Stimulated activated CD4-positive, alpha-beta T cell treated with anti-CD3 and anti-CD28 coated beads, Interleukin-12 subunit alpha, Interleukin-12 subunit beta, amount 100 ng/mL, for 4 hours (primary cell): ENCODE measurements around the gene MALAT1.

Experiments used
- DNase-seq: peaks from one replicate; pipeline ENCODE4 v3.0.0-alpha.2; 2020

MALAT1 gene

GRCh38 chr11:65479184-65480145, 19.4 kb upstream of the MALAT1 start:
- no peak for DNase-seq

DNA sequence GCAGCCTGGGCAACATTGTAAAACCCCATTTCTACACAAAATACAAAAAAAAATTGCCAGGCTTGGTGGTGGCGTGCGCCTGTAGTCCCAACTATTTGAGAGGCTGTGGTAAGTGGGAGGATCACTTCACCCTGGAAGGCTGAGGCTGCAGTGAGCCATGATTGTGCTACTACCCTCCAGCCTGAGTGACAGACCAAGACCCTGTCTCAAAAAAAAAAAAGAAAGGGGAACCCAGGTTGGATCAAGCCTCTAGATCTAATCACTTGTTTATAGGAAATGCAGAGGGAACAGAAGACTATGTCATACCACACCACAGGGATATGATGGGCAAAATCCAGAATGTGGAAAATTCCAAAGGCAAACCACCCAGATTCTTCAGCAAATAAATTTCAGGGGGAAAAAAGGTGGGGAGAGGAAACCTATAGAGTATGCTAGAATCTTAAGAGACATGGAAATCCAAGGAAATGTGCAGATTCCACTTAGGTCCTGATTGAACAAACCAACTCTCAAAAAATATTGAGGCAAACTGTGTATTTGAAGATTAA, 16.5 kb upstream of the MALAT1 start:
- DNase-seq, result no peak

GRCh38 chr11:65485920-65486219, 13.0 kb upstream of the MALAT1 start:
- DNase-seq, result no peak

DNA sequence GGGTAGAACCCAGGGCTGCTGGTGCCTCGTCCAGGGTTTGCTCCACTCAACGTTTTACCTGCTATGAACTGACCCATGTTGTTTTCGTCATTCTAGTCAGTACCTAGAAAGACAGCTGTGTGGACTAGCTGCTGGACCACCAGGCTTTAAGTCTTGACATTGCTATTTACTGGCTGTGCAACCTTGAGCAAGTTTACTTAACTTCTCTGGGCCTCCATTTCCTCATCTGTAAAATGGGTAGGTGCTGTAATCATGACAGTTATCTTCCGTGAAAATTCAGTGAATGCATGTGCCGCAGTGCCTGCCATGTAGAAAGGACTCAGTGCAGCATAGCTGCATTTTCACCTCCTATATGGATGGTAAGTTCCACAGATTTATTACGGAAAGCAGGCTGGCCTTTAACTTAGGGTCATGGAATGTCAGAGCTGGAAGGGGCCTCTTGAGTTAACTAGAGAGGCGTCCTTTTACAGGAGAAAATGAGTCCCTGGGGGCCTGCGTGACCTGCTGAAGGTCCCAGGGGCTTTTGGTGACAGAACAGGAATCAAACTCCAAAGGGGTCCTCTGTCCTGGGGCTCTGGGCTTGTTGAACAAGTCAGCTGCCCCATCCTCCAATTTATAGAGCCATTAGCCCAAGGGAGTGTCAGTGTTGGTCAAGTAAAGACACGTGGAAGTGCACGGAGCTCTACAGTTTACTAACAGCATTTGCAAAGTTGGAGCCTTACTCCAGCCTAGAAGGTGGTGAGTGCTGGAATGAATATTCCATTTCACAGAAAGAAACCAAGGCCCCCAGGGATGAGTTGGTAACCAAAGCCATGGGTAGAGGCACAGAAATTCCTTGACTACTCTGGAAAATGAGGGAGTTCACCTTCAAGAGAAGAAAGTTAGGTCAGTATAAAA, 12.0 kb upstream of the MALAT1 start:
- no peak for DNase-seq

- DNase-seq, result no peak
Measured at GRCh38 chr11:65487467-65488272, 11.2 kb upstream of the MALAT1 start.

- no peak for DNase-seq
Measured at GRCh38 chr11:65488273-65489034, 10.4 kb upstream of the MALAT1 start.

DNA sequence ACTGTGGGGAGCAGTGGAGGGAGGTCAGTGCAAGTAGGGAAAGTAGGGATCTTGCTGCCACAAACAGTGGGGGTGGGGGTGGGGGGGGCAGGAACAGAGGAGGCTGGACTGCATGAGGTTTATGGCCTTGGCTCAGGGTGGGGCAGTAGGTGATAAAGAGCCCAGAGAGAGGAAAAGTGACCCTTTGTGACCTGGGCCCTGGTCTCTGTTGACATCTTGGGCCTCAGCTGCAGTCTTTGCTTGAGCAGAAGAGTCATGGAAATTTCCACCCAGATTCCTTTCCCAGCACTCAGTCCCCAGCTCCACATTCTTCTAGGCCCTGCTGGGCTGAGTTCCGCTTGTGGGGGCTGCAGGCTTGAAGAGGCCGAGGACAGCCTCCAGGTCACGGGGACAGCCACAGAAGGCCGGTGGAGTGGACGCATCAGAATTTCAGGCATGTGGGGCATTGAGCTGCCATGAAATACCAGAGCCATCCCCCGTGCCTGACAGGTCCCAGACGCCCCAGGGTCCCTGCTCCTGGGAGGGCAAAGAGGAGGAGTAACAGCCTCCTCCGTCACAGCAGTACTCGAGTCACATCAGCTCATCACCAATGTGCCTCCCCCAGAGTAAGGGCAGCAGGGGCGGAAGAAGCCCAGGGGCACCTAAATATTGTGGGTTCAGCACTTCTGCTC, 9.7 kb upstream of the MALAT1 start:
- no peak for DNase-seq

GRCh38 chr11:65489706-65490320, 9.0 kb upstream of the MALAT1 start:
- no peak for DNase-seq

GRCh38 chr11:65491163-65491465, 7.7 kb upstream of the MALAT1 start:
- DNase-seq, result no peak

DNA sequence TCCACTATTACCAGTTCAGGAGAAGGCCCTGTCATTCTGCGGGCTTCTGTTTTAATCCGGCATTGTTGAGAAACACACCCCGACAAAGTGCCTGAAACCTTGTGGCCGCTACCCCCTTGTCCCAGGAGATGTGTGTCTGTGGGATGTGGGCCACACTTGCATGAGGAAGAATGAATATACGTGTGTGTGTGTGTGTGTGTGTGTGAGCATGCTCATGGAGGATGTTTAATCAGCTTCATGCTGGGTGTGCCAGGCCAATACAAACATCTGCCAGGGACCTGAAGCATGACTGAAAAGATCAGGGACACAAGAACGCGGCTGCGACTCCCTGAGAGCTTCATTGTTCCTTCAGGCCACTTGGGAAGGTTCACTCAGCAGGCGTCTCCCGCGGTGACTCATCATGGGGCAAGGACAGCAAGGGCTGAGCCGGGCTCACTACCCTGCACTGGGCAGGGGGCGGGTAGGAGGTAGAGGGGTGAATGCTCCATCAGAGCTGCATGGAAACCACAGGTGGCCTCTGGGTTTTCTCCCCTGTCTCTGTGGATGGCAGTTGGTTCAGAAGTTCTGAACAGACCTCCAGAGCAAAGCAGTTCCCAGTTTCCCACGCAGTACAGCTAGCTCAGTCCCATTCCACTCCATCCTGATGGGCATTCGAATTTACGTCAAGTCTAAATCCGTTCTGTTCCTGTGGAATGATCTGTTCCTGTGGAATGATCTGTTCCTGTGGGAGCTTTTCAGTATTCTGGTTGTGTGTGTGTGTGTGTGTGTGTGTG, 7.0 kb upstream of the MALAT1 start:
- no peak for DNase-seq

GRCh38 chr11:65492387-65492636, 6.5 kb upstream of the MALAT1 start:
- DNase-seq, result no peak

- no peak for DNase-seq
Measured at GRCh38 chr11:65492637-65493366, 6.0 kb upstream of the MALAT1 start.

- DNase-seq, result no peak
Measured at GRCh38 chr11:65493367-65494176, 5.3 kb upstream of the MALAT1 start.

DNA sequence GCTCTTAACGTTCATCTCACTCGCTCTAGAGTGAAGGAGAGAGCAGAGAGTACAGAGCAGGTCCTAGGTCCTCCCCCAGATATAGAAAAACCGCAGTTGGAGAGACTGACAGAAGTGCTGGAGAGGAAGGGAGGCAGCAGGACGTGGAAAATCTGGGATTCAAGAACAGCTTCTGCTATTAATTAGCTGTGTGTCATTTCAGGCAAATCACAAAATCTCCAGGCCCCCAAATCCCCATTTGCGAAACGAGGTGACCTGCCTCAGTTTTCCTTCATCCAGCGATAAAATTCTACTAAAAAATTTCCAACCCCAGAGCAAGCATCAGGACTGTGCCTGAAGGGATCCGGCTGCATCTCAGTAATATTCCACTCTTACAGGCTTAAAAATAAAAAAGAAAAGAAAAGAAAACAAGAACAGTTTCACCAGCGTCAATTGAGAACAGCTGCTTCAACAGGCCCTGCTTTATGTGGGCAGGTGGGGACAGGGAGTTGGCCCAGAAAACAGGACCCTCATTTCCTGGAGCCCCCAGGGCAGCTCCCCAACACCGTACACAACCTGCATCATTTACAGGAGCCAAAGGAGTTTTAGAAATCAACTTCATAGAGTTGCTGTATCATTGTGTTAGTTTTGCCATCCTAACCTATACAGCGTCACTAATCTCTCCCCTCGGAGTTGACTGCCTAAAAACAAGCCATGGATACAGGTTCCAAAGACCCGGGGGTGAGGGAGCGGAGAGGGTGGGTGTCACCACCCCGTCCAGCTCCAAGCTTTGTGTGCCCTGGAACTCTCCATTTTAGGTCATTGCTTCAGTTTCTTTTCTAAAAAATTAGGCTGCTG, 2.3 kb upstream of the MALAT1 start:
- DNase-seq, result no peak

DNA sequence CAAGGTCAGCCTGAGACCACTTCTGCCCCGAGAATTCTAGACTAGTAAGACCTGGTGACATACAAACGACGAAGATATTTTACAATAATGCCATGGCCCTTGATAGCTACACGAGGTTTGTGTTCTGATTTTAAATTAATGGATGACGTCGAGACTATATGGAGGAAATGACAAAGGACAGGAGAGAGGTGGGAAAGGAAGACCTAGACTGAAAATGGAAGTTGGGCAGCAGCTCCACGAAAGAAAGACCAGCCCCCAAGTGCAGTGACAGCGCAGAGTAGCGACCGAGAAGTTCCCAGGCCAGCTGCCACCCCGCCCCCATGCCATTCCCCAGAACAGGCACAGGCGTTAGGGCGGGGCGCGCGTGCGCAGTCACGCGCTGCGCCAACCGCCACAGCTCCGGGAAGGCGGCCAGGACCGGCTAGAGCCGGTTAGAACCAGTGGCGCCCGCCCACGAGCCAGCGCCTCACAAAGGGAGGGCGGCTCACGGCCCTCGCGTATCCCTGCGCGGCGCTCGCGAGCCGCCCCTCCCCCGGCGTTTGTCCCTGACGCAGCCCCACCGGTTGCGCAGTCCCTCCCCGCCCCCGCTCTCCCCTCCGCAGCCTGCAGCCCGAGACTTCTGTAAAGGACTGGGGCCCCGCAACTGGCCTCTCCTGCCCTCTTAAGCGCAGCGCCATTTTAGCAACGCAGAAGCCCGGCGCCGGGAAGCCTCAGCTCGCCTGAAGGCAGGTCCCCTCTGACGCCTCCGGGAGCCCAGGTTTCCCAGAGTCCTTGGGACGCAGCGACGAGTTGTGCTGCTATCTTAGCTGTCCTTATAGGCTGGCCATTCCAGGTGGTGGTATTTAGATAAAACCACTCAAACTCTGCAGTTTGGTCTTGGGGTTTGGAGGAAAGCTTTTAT, 1.5 kb upstream of the MALAT1 start:
- DNase-seq, result peak; percentile 99

GRCh38 chr11:65498042-65498726, 661 bp upstream of the MALAT1 start:
- DNase-seq, result peak; percentile 51

DNA sequence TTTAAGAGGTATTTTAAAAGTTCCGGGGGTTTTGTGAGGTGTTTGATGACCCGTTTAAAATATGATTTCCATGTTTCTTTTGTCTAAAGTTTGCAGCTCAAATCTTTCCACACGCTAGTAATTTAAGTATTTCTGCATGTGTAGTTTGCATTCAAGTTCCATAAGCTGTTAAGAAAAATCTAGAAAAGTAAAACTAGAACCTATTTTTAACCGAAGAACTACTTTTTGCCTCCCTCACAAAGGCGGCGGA, 193 bp upstream of the MALAT1 start:
- no peak for DNase-seq
